ENCODE data around the gene BRMS1.

- TF ChIP-seq CTCF (IDR thresholded peaks at IDR 0.05) (no peak), POLR2A (IDR thresholded peaks at IDR 0.05) (no peak), POLR2AphosphoS5 (IDR thresholded peaks at IDR 0.05) (no peak)
Measured at GRCh38 chr11:66310324-66310723, 34.6 kb downstream of the BRMS1 start.
